Measurements from ENCODE around the gene NREP.

Gene NREP

DNA sequence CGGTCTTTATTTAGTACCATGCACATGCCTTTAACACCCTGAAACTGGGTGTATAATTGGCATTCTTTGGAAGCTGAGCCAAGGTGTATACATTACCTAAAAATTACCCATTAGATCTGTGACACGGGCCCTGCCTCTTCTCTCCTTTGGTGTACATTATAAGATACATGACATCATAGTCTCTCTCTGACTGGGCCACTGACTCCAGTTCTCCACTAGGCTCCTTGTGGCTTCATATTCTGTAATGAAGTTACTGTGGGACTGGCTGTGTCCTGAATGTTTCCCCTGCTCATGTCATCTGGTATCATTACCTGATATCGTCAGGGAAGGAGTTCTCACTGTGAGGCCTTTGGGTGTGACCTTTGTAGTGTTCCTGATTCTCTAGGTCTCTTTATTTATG lies 65.5 kb downstream of the NREP start:
- no peak for DNase-seq

- DNase-seq, result no peak
These were observed 67.5 kb downstream of the NREP start for GRCh38 chr5:111689357-111689935.

GRCh38 chr5:111685969-111686368 lies 71.0 kb downstream of the NREP start:
- no peak for DNase-seq

- no peak for DNase-seq
These were observed 74.4 kb downstream of the NREP start for GRCh38 chr5:111682641-111683040.

DNA sequence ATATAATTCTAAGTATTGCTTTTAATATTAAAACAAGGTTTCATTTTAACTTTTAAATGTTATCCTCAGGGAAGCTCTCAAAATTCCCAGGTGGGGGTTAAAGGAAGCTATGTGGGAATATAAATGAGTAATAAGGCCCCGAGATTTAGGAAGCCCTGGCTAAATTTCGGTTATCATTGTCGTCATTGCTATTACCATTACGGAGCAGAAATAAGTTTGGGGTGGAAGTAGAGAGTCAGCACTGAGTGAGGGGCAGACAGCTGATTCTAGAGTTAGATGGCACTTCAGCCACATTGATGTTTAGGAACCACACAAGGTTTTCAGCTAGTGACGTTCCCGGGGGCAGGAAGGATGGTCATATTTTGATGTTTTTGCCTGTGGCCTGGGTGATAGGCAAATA lies 74.9 kb downstream of the NREP start:
- no peak for DNase-seq

DNA sequence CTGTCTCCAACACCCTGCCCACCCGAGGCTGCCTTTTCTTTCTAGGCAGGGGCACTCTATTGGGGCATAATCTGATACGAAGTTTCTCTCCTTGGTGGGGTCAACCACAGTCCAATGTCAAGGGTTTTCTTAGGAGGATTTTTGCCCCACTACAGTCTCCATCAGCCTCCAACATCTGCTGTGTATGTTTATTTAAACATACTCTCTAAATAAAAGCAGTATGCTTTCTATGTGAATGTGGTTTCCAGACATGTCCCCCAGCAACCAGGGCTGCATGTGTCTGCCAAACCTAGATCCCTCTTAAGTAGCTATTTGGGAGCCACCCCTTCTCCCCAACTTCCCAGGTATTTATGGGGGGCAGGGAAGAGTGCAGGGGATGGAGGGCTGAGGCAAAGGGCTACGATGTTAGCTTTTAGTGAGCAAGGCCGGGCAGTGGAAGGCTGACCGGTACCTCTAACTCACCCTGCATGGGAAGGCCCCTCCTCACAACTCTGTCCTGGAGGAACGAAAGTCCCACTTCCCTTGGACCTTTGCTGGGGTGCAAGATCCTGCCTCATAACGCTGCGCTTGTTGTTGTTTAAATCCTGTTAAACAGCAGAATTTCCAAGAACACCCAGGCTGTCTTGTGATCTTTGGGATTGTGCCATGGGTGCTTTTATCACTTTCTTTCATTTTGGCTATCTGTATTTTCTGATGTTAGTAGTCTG lies 75.4 kb downstream of the NREP start:
- no peak for DNase-seq

DNA sequence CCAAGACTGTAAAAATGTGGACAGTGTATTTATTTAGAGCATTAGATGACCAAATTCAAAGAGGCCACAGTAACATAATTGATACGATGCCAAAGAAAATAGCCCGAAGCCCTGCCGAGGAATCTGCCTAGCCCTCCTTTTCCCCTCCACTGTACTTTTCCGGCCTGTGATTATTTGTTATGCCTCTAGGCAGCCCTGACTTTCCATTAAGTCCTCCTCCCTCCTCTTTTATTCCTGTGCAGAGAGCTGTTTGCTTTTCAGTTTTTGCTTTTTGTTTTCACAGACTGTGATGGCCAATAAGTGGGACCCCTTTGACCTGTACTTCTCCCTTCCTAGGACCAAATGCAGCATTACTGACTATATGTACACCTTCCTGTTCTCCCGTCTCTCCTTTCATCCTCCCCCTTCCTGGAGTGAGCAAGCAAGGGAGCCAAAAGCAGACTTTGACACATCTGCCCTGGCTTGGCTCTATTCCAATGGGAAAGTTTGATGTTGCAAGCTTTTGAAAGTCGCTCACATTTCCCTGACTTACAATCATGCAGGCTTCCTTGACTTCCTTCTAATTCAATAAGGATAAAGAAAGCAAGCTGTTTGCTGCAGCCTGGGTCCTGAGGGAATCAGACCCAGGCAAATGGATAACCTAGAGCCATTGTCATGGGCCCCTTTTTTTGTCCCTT lies 76.1 kb downstream of the NREP start:
- DNase-seq, result peak; percentile 62

DNA sequence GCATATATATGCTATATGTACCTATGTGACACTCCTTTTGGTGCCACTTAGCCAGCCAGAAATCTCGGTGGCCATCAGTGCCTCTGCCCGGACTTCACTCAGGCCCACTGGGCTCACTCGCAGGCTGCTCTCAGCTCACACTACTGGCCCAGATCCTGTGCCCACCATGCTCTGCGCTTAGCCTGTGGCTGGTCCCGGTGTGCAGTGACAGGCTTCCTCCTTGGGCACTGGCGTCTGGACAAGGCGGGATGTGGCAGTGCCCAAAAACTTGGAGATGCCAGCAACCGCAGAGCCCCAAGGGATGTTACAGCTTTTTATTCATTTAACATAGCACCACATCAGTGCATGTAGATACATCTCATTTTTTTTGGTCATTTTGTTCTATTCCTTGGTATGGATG lies 77.4 kb downstream of the NREP start:
- DNase-seq, result no peak
